Suprapubic skin (tissue), 4 donors: ENCODE results near the gene CALM1. TPM values are rescaled to one million over a fixed set of nuclear protein-coding genes. Genes with fewer than 3 reads are reported as not detected.

Experiments used
- DNase-seq, 2 donors: peaks; one replicate each; pipeline ENCODE4 v3.0.0-alpha.2; 2019; ENCODE audit warnings: low spot score in 2 of 2
- H3K27ac ChIP-seq: fragments of 200-600 bp; sonication (generic); one replicate; pipeline ENCODE4 v1.5.1; 2019
- H3K27me3 ChIP-seq: fragments of 200-600 bp; sonication (generic); one replicate; pipeline ENCODE4 v1.5.1; 2019
- H3K36me3 ChIP-seq: fragments of 200-600 bp; sonication (generic); one replicate; pipeline ENCODE4 v1.5.1; 2019
- H3K4me1 ChIP-seq: fragments of 200-600 bp; sonication (generic); one replicate; pipeline ENCODE4 v1.5.1; 2019
- H3K4me3 ChIP-seq: fragments of 200-600 bp; sonication (generic); one replicate; pipeline ENCODE4 v1.5.1; 2019; ENCODE audit warnings: mild to moderate bottlenecking
- H3K9me3 ChIP-seq: fragments of 200-600 bp; sonication (generic); one replicate; pipeline ENCODE4 v1.5.1; 2019
- CTCF ChIP-seq, 2 donors: fragments of 200-600 bp in 1 of 2; fragments of 450-650 bp in 1 of 2; sonication (generic) in 1 of 2; IDR thresholded peaks; one replicate each; pipeline ENCODE4 v1.5.1; 2016 to 2019; ENCODE audit warnings: antibody characterized with exemption in 2 of 2, mild to moderate bottlenecking in 1 of 2, moderate library complexity in 1 of 2
- EP300 ChIP-seq: sonication (generic); formaldehyde crosslinking; IDR thresholded peaks from one replicate; pipeline ENCODE4 v1.6.1; 2017; ENCODE audit warnings: antibody characterized with exemption
- POLR2A ChIP-seq, 2 donors: fragments of 450-650 bp; IDR thresholded peaks; one replicate each; pipeline ENCODE4 v1.6.1; 2017; ENCODE audit warnings: antibody characterized with exemption in 2 of 2, mild to moderate bottlenecking in 2 of 2, moderate library complexity in 2 of 2
- POLR2AphosphoS5 ChIP-seq, 3 donors: sonication (generic); formaldehyde crosslinking; IDR thresholded peaks; one replicate each; pipeline ENCODE4 v1.6.1; 2017; ENCODE audit warnings: antibody characterized with exemption in 3 of 3
- WGBS: methylation state at CpG from one replicate; pipeline ENCODE4 v1.1.5; 2018; 5-methylcytosine and 5-hydroxymethylcytosine counted together
- total RNA-seq, 4 donors: library from RNA; depleted of rRNA; stranded (reverse); fragments of >200 nt; gene quantifications; one replicate each; pipeline ENCODE4 v1.1.0, GENCODE V29; 2016

CALM1 gene
- total RNA-seq, 4 donors from 2014 or later: 258 to 369 (median 300) TPM

GRCh38 chr14:90406384-90406798, 9.6 kb downstream of the CALM1 start:
- H3K9me3 ChIP-seq: no peaks in the 10 kb centered on the region
- TF ChIP-seq POLR2AphosphoS5 (IDR thresholded peaks at IDR 0.05): no peak
- TF ChIP-seq CTCF (IDR thresholded peaks at IDR 0.05): no peak
- TF ChIP-seq POLR2A (IDR thresholded peaks at IDR 0.05): no peak
- no peak for TF ChIP-seq EP300
- 51% methylated on average over 3 of the region's 3 CpGs for WGBS
- peaks cover 8% of the 10 kb centered on the region for H3K4me1 ChIP-seq
- H3K27ac ChIP-seq: no peak overlapping the region
- peaks cover 54% of the 10 kb centered on the region for H3K36me3 ChIP-seq
- H3K27me3 ChIP-seq: no peaks in the 10 kb centered on the region
- no peak overlapping the region for H3K4me3 ChIP-seq
- DNase-seq: no peak

DNA sequence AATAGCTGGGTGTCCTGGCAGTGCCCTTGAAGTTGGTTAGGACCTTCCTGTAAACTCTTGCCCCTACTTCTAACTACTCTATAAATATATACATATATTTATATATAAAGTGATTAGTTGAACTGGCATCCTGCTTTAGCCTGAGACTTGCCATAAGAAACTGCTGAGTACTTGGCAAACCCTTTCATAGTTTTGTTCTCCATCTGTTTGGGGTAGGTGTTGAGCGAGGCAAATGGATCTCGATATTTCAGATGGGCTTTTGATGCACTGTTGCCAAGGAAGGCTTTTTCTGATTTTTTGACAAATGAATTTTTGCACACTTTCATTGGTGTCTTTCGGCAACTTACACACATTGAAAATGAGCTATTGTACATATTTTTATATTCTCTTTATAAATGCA, 10.4 kb downstream of the CALM1 start:
- Histone ChIP-seq H3K4me3 (no peak overlapping the region), H3K4me1 (no peaks in the 10 kb centered on the region), H3K9me3 (no peaks in the 10 kb centered on the region), H3K27me3 (no peaks in the 10 kb centered on the region), H3K27ac (no peak overlapping the region), H3K36me3 (peaks cover 46% of the 10 kb centered on the region)
- no peak for TF ChIP-seq POLR2AphosphoS5 (IDR thresholded peaks at IDR 0.05)
- no peak for TF ChIP-seq EP300
- no peak for TF ChIP-seq POLR2A (IDR thresholded peaks at IDR 0.05)
- 92% methylated on average over 3 of the region's 3 CpGs for WGBS
- DNase-seq: no peak

GRCh38 chr14:90408713-90409112, 11.9 kb downstream of the CALM1 start:
- peak in 1 of 2 donors; percentile 34 for DNase-seq
- Histone ChIP-seq H3K9me3 (no peaks in the 10 kb centered on the region), H3K36me3 (peaks cover 31% of the 10 kb centered on the region), H3K27ac (no peak overlapping the region), H3K4me1 (no peaks in the 10 kb centered on the region), H3K27me3 (no peaks in the 10 kb centered on the region), H3K4me3 (no peak overlapping the region)
- TF ChIP-seq POLR2A (IDR thresholded peaks at IDR 0.05) (no peak), CTCF (IDR thresholded peaks at IDR 0.05) (no peak), POLR2AphosphoS5 (IDR thresholded peaks at IDR 0.05) (no peak)
- 81% methylated on average over 6 of the region's 6 CpGs for WGBS

DNA sequence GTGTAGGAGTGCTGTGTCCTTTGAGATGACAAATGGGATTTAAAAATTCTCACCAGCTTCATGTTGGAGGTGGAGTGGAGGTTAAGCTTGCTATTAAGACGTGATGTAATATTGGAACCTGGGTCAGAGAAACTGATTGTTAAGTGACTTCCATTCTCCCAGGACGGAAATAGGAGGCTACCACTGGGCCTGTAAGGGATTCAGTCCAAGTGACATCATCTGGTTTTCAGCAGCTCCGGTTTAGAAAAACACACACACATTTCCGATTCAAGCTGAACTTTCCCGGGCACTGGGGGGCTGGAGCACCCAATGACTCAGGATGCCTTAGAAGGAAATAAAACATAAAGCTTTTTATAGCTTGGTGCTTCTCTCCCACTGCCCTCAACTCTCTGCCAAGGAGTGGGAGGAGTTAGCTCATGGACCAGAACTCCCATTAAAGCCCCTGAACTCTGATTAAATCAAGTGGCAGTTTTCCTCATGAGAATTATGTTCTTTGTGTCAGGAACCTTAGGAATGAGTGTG, 12.4 kb downstream of the CALM1 start:
- Histone ChIP-seq H3K4me3 (no peak overlapping the region), H3K27me3 (no peaks in the 10 kb centered on the region), H3K27ac (no peak overlapping the region), H3K4me1 (no peaks in the 10 kb centered on the region), H3K9me3 (no peaks in the 10 kb centered on the region), H3K36me3 (peaks cover 26% of the 10 kb centered on the region)
- DNase-seq: peak in 1 of 2 donors; percentile 52
- TF ChIP-seq POLR2A (IDR thresholded peaks at IDR 0.05) (no peak), EP300 (no peak), CTCF (IDR thresholded peaks at IDR 0.05) (no peak), POLR2AphosphoS5 (IDR thresholded peaks at IDR 0.05) (no peak)
- WGBS: 38% methylated on average over 5 of the region's 5 CpGs

DNA sequence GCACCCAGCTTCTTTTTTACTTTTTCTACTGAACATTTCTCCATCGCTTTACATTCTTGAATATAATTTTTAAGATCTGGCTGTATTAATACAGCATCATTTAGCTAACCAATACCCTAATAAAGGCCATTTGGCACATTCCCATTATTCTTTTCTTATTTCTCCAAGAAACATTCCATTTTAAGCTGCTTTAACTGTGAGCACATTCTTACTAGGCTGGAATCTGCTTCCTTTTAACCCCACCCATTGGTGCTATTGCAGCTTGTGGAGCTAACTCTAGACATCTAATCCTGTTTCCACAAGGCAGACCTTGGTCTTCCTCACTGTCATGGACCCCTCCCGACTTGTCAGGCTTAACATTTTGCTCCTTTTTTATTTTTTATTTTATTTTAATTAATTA, 15.2 kb downstream of the CALM1 start:
- Histone ChIP-seq H3K4me3 (no peak overlapping the region), H3K4me1 (no peaks in the 10 kb centered on the region), H3K27ac (no peak overlapping the region), H3K36me3 (peaks cover under 1% of the 10 kb centered on the region), H3K9me3 (no peaks in the 10 kb centered on the region), H3K27me3 (no peaks in the 10 kb centered on the region)
- TF ChIP-seq EP300: no peak
- no peak for TF ChIP-seq POLR2A (IDR thresholded peaks at IDR 0.05)
- TF ChIP-seq POLR2AphosphoS5 (IDR thresholded peaks at IDR 0.05): no peak
- no peak for TF ChIP-seq CTCF (IDR thresholded peaks at IDR 0.05)
- 86% methylated on average over 2 of the region's 2 CpGs for WGBS
- DNase-seq: no peak

GRCh38 chr14:90416720-90417119, 19.9 kb downstream of the CALM1 start:
- Histone ChIP-seq H3K27ac (no peak overlapping the region), H3K9me3 (no peaks in the 10 kb centered on the region), H3K4me1 (peaks cover 10% of the 10 kb centered on the region), H3K4me3 (no peak overlapping the region), H3K27me3 (no peaks in the 10 kb centered on the region), H3K36me3 (no peaks in the 10 kb centered on the region)
- 49% methylated on average over 7 of the region's 7 CpGs for WGBS
- TF ChIP-seq EP300 (no peak), POLR2AphosphoS5 (IDR thresholded peaks at IDR 0.05) (no peak), CTCF (IDR thresholded peaks at IDR 0.05) (no peak), POLR2A (IDR thresholded peaks at IDR 0.05) (no peak)
- DNase-seq: no peak
